ENCODE data around the gene TRIM3.

Gene TRIM3

GRCh38 chr11:6403539-6403938 lies 70.2 kb downstream of the TRIM3 start:
- no peak for ATAC-seq
- TF ChIP-seq TCF4 (CRISPR knock-in tag; IDR thresholded peaks at IDR 0.05; ENCODE audit: borderline replicate concordance) (no peak), POU6F1 (CRISPR knock-in tag; IDR thresholded peaks at IDR 0.05; ENCODE audit: borderline replicate concordance, low read depth) (no peak), ESRRG (CRISPR knock-in tag; IDR thresholded peaks at IDR 0.05) (no peak), OSR1 (CRISPR knock-in tag; IDR thresholded peaks at IDR 0.05) (no peak), ZNF565 (CRISPR knock-in tag; conservative IDR thresholded peaks at IDR 0.05; ENCODE audit: low read depth) (no peak), SNAI2 (CRISPR knock-in tag; IDR thresholded peaks at IDR 0.05) (no peak)

GRCh38 chr11:6402561-6402981 lies 71.2 kb downstream of the TRIM3 start:
- TF ChIP-seq TOX (CRISPR knock-in tag; IDR thresholded peaks at IDR 0.05; ENCODE audit: borderline replicate concordance) = no peak
- ATAC-seq = no peak

DNA sequence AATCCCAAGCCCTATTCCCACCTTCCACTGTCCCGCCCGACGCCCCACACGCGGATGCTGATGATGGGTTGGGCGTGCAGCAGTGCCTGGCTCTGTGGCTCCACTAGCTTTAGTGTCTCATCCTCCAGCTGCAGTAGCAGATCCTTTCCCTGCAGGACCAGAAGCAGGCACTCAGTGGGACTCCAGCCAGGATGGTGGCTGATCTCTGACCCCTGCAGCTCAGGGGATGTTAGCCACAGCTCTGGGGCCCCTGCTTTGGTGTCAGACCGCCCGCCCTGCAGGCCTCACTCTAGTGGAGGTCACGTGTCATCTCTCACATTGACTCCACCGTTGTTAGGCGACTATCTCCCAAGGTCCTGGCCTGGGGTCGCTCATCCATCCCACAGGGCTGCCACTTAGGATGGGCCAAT lies 71.7 kb downstream of the TRIM3 start:
- ATAC-seq = no peak
- TF ChIP-seq PPARA (CRISPR knock-in tag; IDR thresholded peaks at IDR 0.05; ENCODE audit: borderline replicate concordance) (no peak), ZFP3 (CRISPR knock-in tag; IDR thresholded peaks at IDR 0.05) (no peak), TSHZ2 (CRISPR knock-in tag; IDR thresholded peaks at IDR 0.05) (no peak), SNAI2 (CRISPR knock-in tag; IDR thresholded peaks at IDR 0.05) (no peak)

DNA sequence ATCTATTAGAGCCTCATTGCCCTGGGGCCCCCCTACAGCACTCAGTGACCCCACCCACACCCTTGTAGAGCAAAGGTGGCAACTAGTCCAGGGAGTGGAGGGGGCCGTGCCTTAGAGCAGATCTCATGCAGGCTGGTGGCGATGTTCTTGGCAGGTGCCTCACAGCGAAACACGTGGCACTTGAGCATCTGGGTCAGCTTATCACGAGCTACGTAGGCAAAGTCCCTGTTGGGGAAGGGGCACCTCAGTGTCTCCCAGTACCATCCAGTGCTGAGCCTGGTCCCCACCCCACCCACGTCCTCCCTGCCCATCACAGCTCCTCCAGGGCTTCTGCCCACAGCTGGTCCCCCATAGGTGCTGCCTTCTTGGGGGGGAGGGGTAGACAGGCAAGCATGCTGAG lies 72.3 kb downstream of the TRIM3 start:
- ATAC-seq = no peak
- no peak for TF ChIP-seq ARNTL (CRISPR knock-in tag; IDR thresholded peaks at IDR 0.05; ENCODE audit: borderline replicate concordance, low read depth)
- no peak for TF ChIP-seq SNAI2 (CRISPR knock-in tag; IDR thresholded peaks at IDR 0.05)
- TF ChIP-seq CSRNP3 (CRISPR knock-in tag; IDR thresholded peaks at IDR 0.05) = no peak
- no peak for TF ChIP-seq ISL1 (CRISPR knock-in tag; IDR thresholded peaks at IDR 0.05)
- TF ChIP-seq ZFP3 (CRISPR knock-in tag; IDR thresholded peaks at IDR 0.05) = no peak
- TF ChIP-seq CREB5 (CRISPR knock-in tag; IDR thresholded peaks at IDR 0.05; ENCODE audit: low read depth) = no peak
- TF ChIP-seq OSR1 (CRISPR knock-in tag; IDR thresholded peaks at IDR 0.05) = no peak
- TF ChIP-seq RARB (CRISPR knock-in tag; IDR thresholded peaks at IDR 0.05) = no peak

GRCh38 chr11:6400431-6401345 lies 73.1 kb downstream of the TRIM3 start:
- no peak for ATAC-seq
- TF ChIP-seq OSR1 (CRISPR knock-in tag; IDR thresholded peaks at IDR 0.05) (no peak), CREB5 (CRISPR knock-in tag; IDR thresholded peaks at IDR 0.05; ENCODE audit: low read depth) (no peak), BACH2 (CRISPR knock-in tag; IDR thresholded peaks at IDR 0.05; ENCODE audit: borderline replicate concordance) (no peak), CSRNP3 (CRISPR knock-in tag; IDR thresholded peaks at IDR 0.05) (no peak)

All from SK-N-SH treated with all-trans-retinoic acid at 6 μM for 48 hours (cell line).